PC-9 (cell line): Measurements from ENCODE around the gene MIA3.

Experiments
- EZH2 ChIP-seq: fragments of 200-600 bp; sonication (generic); IDR thresholded peaks from 2 replicates; pipeline ENCODE4 v1.8.0; 2017; ENCODE audit warnings: antibody characterized with exemption, low read depth
- TF ChIP-seq, protein P1 (sequence below): fragments of 200-600 bp; sonication (generic); conservative IDR thresholded peaks from 2 replicates; pipeline ENCODE4 v1.6.1; 2017; ENCODE audit warnings: mixed run types, antibody characterized with exemption, mild to moderate bottlenecking, moderate library complexity

DNA sequence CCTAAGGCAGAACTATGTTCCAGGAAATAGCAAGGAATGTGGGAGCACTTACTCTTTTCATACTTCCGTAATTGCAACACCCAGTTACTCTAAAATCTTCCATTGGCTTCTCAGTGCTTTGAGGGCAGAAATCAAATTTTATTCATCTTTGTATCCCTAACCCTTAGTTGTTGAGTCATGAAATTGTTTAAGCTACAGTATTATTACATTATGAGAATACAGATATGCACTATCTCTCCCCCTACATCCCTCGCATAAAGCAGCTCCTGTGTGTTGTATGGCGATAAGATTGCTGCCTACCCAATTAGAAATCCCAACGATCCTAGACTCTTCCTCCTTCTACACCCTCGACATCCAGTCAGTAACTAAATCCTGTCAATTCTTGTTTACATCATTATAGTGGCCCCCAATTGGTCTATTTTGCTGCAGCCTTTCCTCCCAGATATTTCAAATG is 91.8 kb downstream of the MIA3 start:
- TF ChIP-seq, protein P1, sequence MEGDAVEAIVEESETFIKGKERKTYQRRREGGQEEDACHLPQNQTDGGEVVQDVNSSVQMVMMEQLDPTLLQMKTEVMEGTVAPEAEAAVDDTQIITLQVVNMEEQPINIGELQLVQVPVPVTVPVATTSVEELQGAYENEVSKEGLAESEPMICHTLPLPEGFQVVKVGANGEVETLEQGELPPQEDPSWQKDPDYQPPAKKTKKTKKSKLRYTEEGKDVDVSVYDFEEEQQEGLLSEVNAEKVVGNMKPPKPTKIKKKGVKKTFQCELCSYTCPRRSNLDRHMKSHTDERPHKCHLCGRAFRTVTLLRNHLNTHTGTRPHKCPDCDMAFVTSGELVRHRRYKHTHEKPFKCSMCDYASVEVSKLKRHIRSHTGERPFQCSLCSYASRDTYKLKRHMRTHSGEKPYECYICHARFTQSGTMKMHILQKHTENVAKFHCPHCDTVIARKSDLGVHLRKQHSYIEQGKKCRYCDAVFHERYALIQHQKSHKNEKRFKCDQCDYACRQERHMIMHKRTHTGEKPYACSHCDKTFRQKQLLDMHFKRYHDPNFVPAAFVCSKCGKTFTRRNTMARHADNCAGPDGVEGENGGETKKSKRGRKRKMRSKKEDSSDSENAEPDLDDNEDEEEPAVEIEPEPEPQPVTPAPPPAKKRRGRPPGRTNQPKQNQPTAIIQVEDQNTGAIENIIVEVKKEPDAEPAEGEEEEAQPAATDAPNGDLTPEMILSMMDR, result no peak
- no peak for TF ChIP-seq EZH2
